ENCODE data around the gene KRTAP4-6. TPM values are rescaled to one million over a fixed set of nuclear protein-coding genes. Genes with fewer than 3 reads are reported as not detected.
"Not testable (repeated sequence)": the region's sequence is repeated elsewhere in the genome, so short reads cannot be mapped to it uniquely, and the experiment has no call there.

Gene KRTAP4-6
- total RNA-seq, 4 donors from 2014 or later = not detected

- H3K27ac ChIP-seq = no peak within 1 kb of the TSS
- no peak for TF ChIP-seq CTCF (IDR thresholded peaks at IDR 0.05)
- TF ChIP-seq POLR2A (IDR thresholded peaks at IDR 0.05) = no peak
- H3K4me1 ChIP-seq = no peaks in the 10 kb centered on the region
- DNase-seq = no peak
- intact Hi-C loops (cut with DNase I; ENCODE audit: low total_unique reads) = no loop called here
- H3K9me3 ChIP-seq = no peaks in the 10 kb centered on the region
- H3K27me3 ChIP-seq = no peaks in the 10 kb centered on the region
- no peak within 1 kb of the TSS for H3K4me3 ChIP-seq
- no peaks in the 10 kb centered on the region for H3K36me3 ChIP-seq
These were observed 38.6 kb downstream of the KRTAP4-6 start, which contains the start of gene KRTAP4-16 for GRCh38 chr17:41101586-41102259. Gene KRTAP4-16, minus strand, starts transcription at chr17:41102209. Its CDS starts 0 bp downstream, at chr17:41102209.

DNA sequence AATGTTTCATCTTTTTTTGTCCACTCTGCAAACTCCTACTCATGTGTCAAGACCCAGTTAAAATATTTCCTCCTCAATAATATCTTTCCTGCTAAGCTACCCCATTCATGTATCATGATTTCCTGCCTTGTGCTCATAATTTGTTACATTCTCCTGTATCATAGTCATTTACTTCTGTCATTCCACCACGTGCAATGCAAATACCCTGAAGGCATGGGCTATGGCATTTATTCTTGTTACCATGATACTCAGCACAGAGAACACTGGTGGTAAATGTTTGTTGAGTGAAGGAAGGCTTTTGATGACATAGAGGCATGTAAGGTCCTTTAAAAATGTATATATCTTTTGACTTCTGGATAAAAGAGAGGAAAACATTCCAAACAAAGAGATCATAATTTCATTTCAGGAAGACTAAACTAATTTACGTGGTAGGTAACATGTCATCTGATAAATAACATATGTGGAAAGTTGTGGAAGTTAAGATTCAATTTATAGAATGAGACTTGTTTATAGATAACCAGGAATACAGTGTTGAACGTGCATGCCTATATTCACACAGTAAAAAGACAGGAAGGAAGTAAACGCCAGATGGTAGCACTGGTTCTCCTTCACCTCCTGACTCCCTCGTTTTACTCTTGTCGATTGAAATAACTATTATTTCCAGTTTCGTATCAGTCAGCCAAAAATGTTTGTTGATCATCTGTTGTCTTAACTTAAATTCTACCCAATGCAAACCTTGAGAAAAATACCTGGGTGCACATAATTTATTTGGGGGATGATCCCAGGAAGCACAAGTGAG lies 40.5 kb downstream of the KRTAP4-6 start:
- H3K9me3 ChIP-seq; H3K4me3 ChIP-seq; H3K27me3 ChIP-seq; H3K27ac ChIP-seq; H3K4me1 ChIP-seq; DNase-seq; H3K36me3 ChIP-seq; intact Hi-C loops (cut with DNase I; ENCODE audit: low total_unique reads): not testable (repeated sequence)

DNA sequence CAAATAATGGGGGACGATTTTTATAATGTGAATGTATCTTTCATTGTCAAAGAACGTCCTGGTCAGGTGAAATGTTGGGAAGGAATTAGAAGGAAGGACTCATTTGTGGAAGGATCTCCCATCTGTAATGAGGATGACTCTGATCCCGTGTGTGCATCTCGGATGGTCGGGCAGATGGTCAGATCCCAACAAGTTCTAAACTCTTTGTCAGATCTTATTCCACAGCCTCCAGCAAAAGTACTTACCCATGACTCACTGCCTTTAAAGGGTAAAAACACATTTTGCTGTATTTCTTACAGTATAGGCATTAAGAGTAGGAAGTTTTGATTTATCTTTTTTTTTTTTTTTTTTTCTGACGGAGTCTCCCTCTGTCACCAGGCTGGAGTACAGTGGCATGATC lies 41.9 kb downstream of the KRTAP4-6 start:
- no peak overlapping the region for H3K27ac ChIP-seq
- no peaks in the 10 kb centered on the region for H3K36me3 ChIP-seq
- intact Hi-C loops (cut with DNase I; ENCODE audit: low total_unique reads) = no loop called here
- TF ChIP-seq POLR2A (IDR thresholded peaks at IDR 0.05) (no peak), CTCF (IDR thresholded peaks at IDR 0.05) (no peak)
- H3K4me3 ChIP-seq = no peak overlapping the region
- DNase-seq = no peak
- no peaks in the 10 kb centered on the region for H3K4me1 ChIP-seq
- no peaks in the 10 kb centered on the region for H3K27me3 ChIP-seq
- no peaks in the 10 kb centered on the region for H3K9me3 ChIP-seq

- H3K4me1 ChIP-seq = no peaks in the 10 kb centered on the region
- intact Hi-C loops (cut with DNase I; ENCODE audit: low total_unique reads) = no loop called here
- TF ChIP-seq POLR2A (IDR thresholded peaks at IDR 0.05) (no peak), CTCF (IDR thresholded peaks at IDR 0.05) (no peak)
These were observed 42.3 kb downstream of the KRTAP4-6 start, which contains the start of gene KRTAP4-8 for GRCh38 chr17:41098042-41098441. Gene KRTAP4-8, minus strand, starts transcription at chr17:41098142. Its CDS starts 58 bp downstream, at chr17:41098084.

GRCh38 chr17:41096055-41096454 lies 44.3 kb downstream of the KRTAP4-6 start:
- Histone ChIP-seq H3K27me3 (no peaks in the 10 kb centered on the region), H3K4me3 (no peak overlapping the region), H3K27ac (no peak overlapping the region), H3K36me3 (no peaks in the 10 kb centered on the region), H3K4me1 (no peaks in the 10 kb centered on the region), H3K9me3 (no peaks in the 10 kb centered on the region)
- no peak for DNase-seq
- TF ChIP-seq POLR2A (IDR thresholded peaks at IDR 0.05) (no peak), CTCF (IDR thresholded peaks at IDR 0.05) (no peak)
- intact Hi-C loops (cut with DNase I; ENCODE audit: low total_unique reads) = no loop called here

More at GRCh38 chr17:41098042-41098441, 42.3 kb downstream of the KRTAP4-6 start, which contains the start of gene KRTAP4-8:
- H3K4me3 ChIP-seq = no peak within 1 kb of the TSS
- no peaks in the 10 kb centered on the region for H3K9me3 ChIP-seq
- no peaks in the 10 kb centered on the region for H3K27me3 ChIP-seq
- no peak for DNase-seq
- no peaks in the 10 kb centered on the region for H3K36me3 ChIP-seq
- H3K27ac ChIP-seq = no peak within 1 kb of the TSS

Small RNA genes within 50 kb of the gene (small RNA-seq; reads per million reads assigned to genes)
- not detected for gene KRTAP4-17P

Other genes with a start within 250 kb of the KRTAP4-6 start
- gene KRT23, start 202.9 kb downstream of the KRTAP4-6 start, total RNA-seq = 1 to 10 TPM in 1 of 4 donors, under 1 TPM in 1, not detected in 2; 0.79 to 3.1 TPM
- gene KRT39, start 173.6 kb downstream of the KRTAP4-6 start, total RNA-seq = not detected
- under 1 TPM in 1 of 4 donors, not detected in 3; 0.21 TPM for gene KRT40, start 156.2 kb downstream of the KRTAP4-6 start, total RNA-seq
- not detected for gene KRTAP3-3, start 146.4 kb downstream of the KRTAP4-6 start, total RNA-seq
- not detected for gene KRTAP3-2, start 140.6 kb downstream of the KRTAP4-6 start, total RNA-seq
- gene KRTAP3-1, start 131.4 kb downstream of the KRTAP4-6 start, total RNA-seq = not detected
- gene KRTAP1-5, start 113.3 kb downstream of the KRTAP4-6 start, total RNA-seq = not detected
- gene KRTAP1-4, start 110.3 kb downstream of the KRTAP4-6 start, total RNA-seq = not detected
- gene KRTAP1-3, start 105.7 kb downstream of the KRTAP4-6 start, total RNA-seq = not detected
- gene KRTAP1-1, start 99.1 kb downstream of the KRTAP4-6 start, total RNA-seq = not detected
- not detected for gene KRTAP2-1, start 93.2 kb downstream of the KRTAP4-6 start, total RNA-seq
- gene KRTAP2-2, start 85.3 kb downstream of the KRTAP4-6 start, total RNA-seq = not detected
- not detected for gene KRTAP2-3, start 80.4 kb downstream of the KRTAP4-6 start, total RNA-seq
- gene KRTAP2-4, start 74.7 kb downstream of the KRTAP4-6 start, total RNA-seq = not detected
- not detected for gene KRTAP4-7, start 56.4 kb downstream of the KRTAP4-6 start, total RNA-seq
- gene KRTAP4-8, start 42.4 kb downstream of the KRTAP4-6 start, total RNA-seq = not detected
- gene KRTAP4-16, start 38.3 kb downstream of the KRTAP4-6 start, total RNA-seq = not detected
- not detected for gene KRTAP4-9, start 35.2 kb downstream of the KRTAP4-6 start, total RNA-seq
- gene KRTAP4-11, start 22.2 kb downstream of the KRTAP4-6 start, total RNA-seq = not detected
- not detected for gene KRTAP4-12, start 16.4 kb downstream of the KRTAP4-6 start, total RNA-seq
- not detected for gene KRTAP4-5, start 9.3 kb upstream of the KRTAP4-6 start, total RNA-seq
- not detected for gene KRTAP4-4, start 20.2 kb upstream of the KRTAP4-6 start, total RNA-seq
- gene KRTAP4-3, start 27.7 kb upstream of the KRTAP4-6 start, total RNA-seq = not detected
- gene KRTAP4-2, start 37.7 kb upstream of the KRTAP4-6 start, total RNA-seq = not detected
- gene KRTAP4-1, start 44.4 kb upstream of the KRTAP4-6 start, total RNA-seq = not detected
- not detected for gene KRTAP9-1, start 49.3 kb upstream of the KRTAP4-6 start, total RNA-seq
- gene KRTAP9-2, start 86.1 kb upstream of the KRTAP4-6 start, total RNA-seq = not detected
- not detected for gene KRTAP9-3, start 91.9 kb upstream of the KRTAP4-6 start, total RNA-seq
- not detected for gene KRTAP9-8, start 97.5 kb upstream of the KRTAP4-6 start, total RNA-seq
- not detected for gene KRTAP9-4, start 109.1 kb upstream of the KRTAP4-6 start, total RNA-seq
- gene KRTAP9-9, start 114.8 kb upstream of the KRTAP4-6 start, total RNA-seq = not detected
- gene KRTAP9-6, start 124.8 kb upstream of the KRTAP4-6 start, total RNA-seq = not detected
- gene KRTAP9-7, start 135.2 kb upstream of the KRTAP4-6 start, total RNA-seq = not detected
- gene KRTAP29-1, start 162.3 kb upstream of the KRTAP4-6 start, total RNA-seq = not detected
- not detected for gene KRTAP16-1, start 168.8 kb upstream of the KRTAP4-6 start, total RNA-seq
- gene KRTAP17-1, start 175.2 kb upstream of the KRTAP4-6 start, total RNA-seq = not detected
- not detected for gene KRT33A, start 210.3 kb upstream of the KRTAP4-6 start, total RNA-seq
- not detected for gene KRT33B, start 229.3 kb upstream of the KRTAP4-6 start, total RNA-seq
- gene KRT34, start 241.8 kb upstream of the KRTAP4-6 start, total RNA-seq = under 1 TPM in 1 of 4 donors, not detected in 3; 0.28 TPM

Data from uterus (tissue), 4 donors.